IMR-90 (cell line): ENCODE data around the gene HSF2. TPM values are rescaled to one million over a fixed set of nuclear protein-coding genes. Genes with fewer than 3 reads are reported as not detected.

ENCODE experiments used
- ATAC-seq: fragments of 200-7000 bp; cut with Tn5 transposase; 2 replicates; pipeline ENCODE4 v1.9.1; 2020; ENCODE audit warnings: low read depth, mild to moderate bottlenecking, moderate library complexity
- BruUV-seq: library from RNA; stranded (reverse); fragments of 400-500 nt; replicated peaks from 2 replicates; lab custom pipeline; 2021; lab: Mats Ljungman, UMichigan
- CTCF ChIA-PET: fragments of 300-600 bp; formaldehyde crosslinking; extraction: SDS; loops from one replicate; lab custom pipeline; 2021; ENCODE audit warnings: antibody characterized with exemption; lab: Yijun Ruan, JAX
- POLR2A ChIA-PET: fragments of 300-600 bp; sonication (Branson Sonifier 250); formaldehyde crosslinking; loops from one replicate; lab custom pipeline; 2022; ENCODE audit warnings: antibody characterized with exemption; ENCODE audit not compliant: unreplicated experiment; lab: Charles Lee
- DNase-seq: peaks from one replicate; pipeline ENCODE4 v3.0.0; 2013
- H2AFZ ChIP-seq: replicated peaks from 2 replicates; pipeline ENCODE3; 2013; ENCODE audit warnings: low read length, mild to moderate bottlenecking; ENCODE audit not compliant: poor library complexity
- H2AK5ac ChIP-seq: 2 replicates; pipeline ENCODE4 v1.6.1; 2013; ENCODE audit warnings: low read depth, low read length, inconsistent platforms
- H2AK9ac ChIP-seq: replicated peaks from 2 replicates; pipeline ENCODE3; 2013; ENCODE audit warnings: mild to moderate bottlenecking, low read depth, low read length, moderate library complexity; ENCODE audit not compliant: poor library complexity
- H2BK120ac ChIP-seq: 2 replicates; pipeline ENCODE4 v1.6.1; 2013; ENCODE audit warnings: low read depth, low read length, inconsistent platforms
- H2BK15ac ChIP-seq: 3 replicates; pipeline ENCODE4 v1.6.1; 2013; ENCODE audit warnings: low read depth, low read length, inconsistent platforms
- H2BK20ac ChIP-seq: 2 replicates; pipeline ENCODE4 v1.6.1; 2013; ENCODE audit warnings: low read depth, mild to moderate bottlenecking, inconsistent platforms, low read length, moderate library complexity
- H2BK5ac ChIP-seq: 2 replicates; pipeline ENCODE4 v1.6.1; 2013; ENCODE audit warnings: mild to moderate bottlenecking, low read depth, low read length, inconsistent platforms; ENCODE audit not compliant: poor library complexity, severe bottlenecking
- H3K14ac ChIP-seq: replicated peaks from 2 replicates; pipeline ENCODE4 v1.6.1; 2013; ENCODE audit warnings: low read depth, low read length, inconsistent platforms
- H3K18ac ChIP-seq: 2 replicates; pipeline ENCODE4 v1.6.1; 2013; ENCODE audit warnings: low read depth, low read length, control low read depth
- H3K23ac ChIP-seq: 2 replicates; pipeline ENCODE4 v1.6.1; 2013; ENCODE audit warnings: low read depth, low read length, inconsistent platforms
- H3K27ac ChIP-seq: 2 replicates; pipeline ENCODE4 v1.5.1; 2013; ENCODE audit warnings: mild to moderate bottlenecking, control low read depth, low read length; ENCODE audit not compliant: insufficient read depth
- H3K27me3 ChIP-seq: 2 replicates; pipeline ENCODE4 v1.6.1; 2013; ENCODE audit warnings: low read length; ENCODE audit not compliant: control insufficient read depth, insufficient read depth
- H3K36me3 ChIP-seq: 2 replicates; pipeline ENCODE4 v1.6.1; 2013; ENCODE audit warnings: low read length, mixed read lengths; ENCODE audit not compliant: control insufficient read depth, insufficient read depth
- H3K4ac ChIP-seq: 2 replicates; pipeline ENCODE4 v1.6.1; 2013; ENCODE audit warnings: low read depth, low read length, inconsistent platforms
- H3K4me1 ChIP-seq: 2 replicates; pipeline ENCODE4 v1.6.1; 2013; ENCODE audit warnings: low read length, mixed read lengths; ENCODE audit not compliant: control insufficient read depth, insufficient read depth
- H3K4me2 ChIP-seq: 2 replicates; pipeline ENCODE4 v1.6.1; 2013; ENCODE audit warnings: low read depth, mild to moderate bottlenecking, control low read depth, low read length, moderate library complexity
- H3K4me3 ChIP-seq: 2 replicates; pipeline ENCODE4 v1.5.1; 2013; ENCODE audit warnings: low read depth, mild to moderate bottlenecking, control low read depth, low read length, moderate library complexity; ENCODE audit not compliant: insufficient read depth
- H3K56ac ChIP-seq: 2 replicates; pipeline ENCODE4 v1.6.1; 2013; ENCODE audit warnings: low read length, inconsistent platforms; ENCODE audit not compliant: insufficient read depth; ENCODE audit errors: extremely low read depth
- H3K79me1 ChIP-seq, 2 experiments: 2 replicates each; pipeline ENCODE4 v1.6.1; 2013; ENCODE audit warnings: low read length in 2 of 2, inconsistent platforms in 1 of 2, low read depth in 1 of 2
- H3K9ac ChIP-seq: 2 replicates; pipeline ENCODE4 v1.6.1; 2013; ENCODE audit warnings: low read depth, low read length, control low read depth
- H3K9me1 ChIP-seq: 2 replicates; pipeline ENCODE4 v1.6.1; 2013; ENCODE audit warnings: low read length, inconsistent platforms; ENCODE audit not compliant: insufficient read depth
- H3K9me3 ChIP-seq: 2 replicates; pipeline ENCODE4 v1.6.1; 2013; ENCODE audit warnings: low read length; ENCODE audit not compliant: control insufficient read depth, insufficient read depth
- H4K20me1 ChIP-seq: 2 replicates; pipeline ENCODE4 v1.6.1; 2013; ENCODE audit warnings: low read length, inconsistent platforms; ENCODE audit not compliant: insufficient read depth
- H4K5ac ChIP-seq: 2 replicates; pipeline ENCODE4 v1.6.1; 2013; ENCODE audit warnings: mild to moderate bottlenecking, low read depth, low read length, control low read depth
- H4K8ac ChIP-seq, 2 experiments: 2 replicates each; pipeline ENCODE4 v1.6.1; 2013; ENCODE audit warnings: low read depth in 2 of 2, low read length in 2 of 2, control low read depth in 1 of 2, inconsistent platforms in 1 of 2
- H4K91ac ChIP-seq: 2 replicates; pipeline ENCODE4 v1.6.1; 2013; ENCODE audit warnings: low read depth, low read length, inconsistent platforms; ENCODE audit not compliant: insufficient read depth
- BHLHE40 ChIP-seq: fragments of 150-350 bp; IDR thresholded peaks from 2 replicates; pipeline ENCODE4 v1.6.1; 2016; ENCODE audit warnings: mild to moderate bottlenecking, low read depth, low read length
- CEBPB ChIP-seq: IDR thresholded peaks from 2 replicates; pipeline ENCODE4 v1.6.1; 2012; ENCODE audit warnings: low read depth, low read length, improper control_type of control experiment
- CHD1 ChIP-seq: IDR thresholded peaks from 2 replicates; pipeline ENCODE4 v1.6.1; 2012; ENCODE audit warnings: low read depth, low read length, improper control_type of control experiment
- CTCF ChIP-seq: conservative IDR thresholded peaks from 2 replicates; pipeline ENCODE4 v1.5.1; 2012; ENCODE audit warnings: mild to moderate bottlenecking, low read depth, low read length, improper control_type of control experiment
- FOS ChIP-seq: fragments of 150-350 bp; IDR thresholded peaks from 2 replicates; pipeline ENCODE4 v1.6.1; 2016; ENCODE audit warnings: low read depth, low read length
- MAFK ChIP-seq: IDR thresholded peaks from 2 replicates; pipeline ENCODE4 v1.6.1; 2012; ENCODE audit warnings: low read depth, low read length, improper control_type of control experiment
- MAZ ChIP-seq: IDR thresholded peaks from 2 replicates; pipeline ENCODE4 v1.6.1; 2012; ENCODE audit warnings: low read depth, mild to moderate bottlenecking, low read length, improper control_type of control experiment, moderate library complexity, borderline replicate concordance
- MXI1 ChIP-seq: IDR thresholded peaks from 2 replicates; pipeline ENCODE4 v1.6.1; 2012; ENCODE audit warnings: low read depth, mild to moderate bottlenecking, low read length, moderate library complexity, borderline replicate concordance
- NFE2L2 ChIP-seq: fragments of 150-350 bp; IDR thresholded peaks from 2 replicates; pipeline ENCODE4 v1.6.1; 2016; ENCODE audit warnings: low read depth, mild to moderate bottlenecking, low read length
- POLR2A ChIP-seq: IDR thresholded peaks from 2 replicates; pipeline ENCODE4 v1.6.1; 2012; ENCODE audit warnings: mild to moderate bottlenecking, low read depth, low read length
- RAD21 ChIP-seq: IDR thresholded peaks from 2 replicates; pipeline ENCODE4 v1.6.1; 2012; ENCODE audit warnings: low read length, improper control_type of control experiment
- RCOR1 ChIP-seq: IDR thresholded peaks from 2 replicates; pipeline ENCODE4 v1.6.1; 2012; ENCODE audit warnings: mild to moderate bottlenecking, low read length, improper control_type of control experiment; ENCODE audit not compliant: insufficient replicate concordance
- RFX5 ChIP-seq: IDR thresholded peaks from 2 replicates; pipeline ENCODE4 v1.8.0; 2012; ENCODE audit warnings: low read depth, mild to moderate bottlenecking, low read length, moderate library complexity
- SMC3 ChIP-seq: fragments of 150-350 bp; IDR thresholded peaks from 2 replicates; pipeline ENCODE4 v1.6.1; 2016; ENCODE audit warnings: low read depth, mild to moderate bottlenecking, antibody characterized with exemption, low read length, moderate library complexity
- WGBS, 2 experiments: methylation state at CpG; one replicate each; pipeline versions ENCODE4 v1.1.5 to v1.1.7; 2013; ENCODE audit warnings: missing lambda C conversion rate in 2 of 2; ENCODE audit not compliant: insufficient read length in 1 of 2; ENCODE audit errors: extremely low coverage in 2 of 2; 5-methylcytosine and 5-hydroxymethylcytosine counted together
- dilution Hi-C: fragments of 300-500 bp; cut with HindIII; formaldehyde crosslinking; loops from one replicate; pipeline ENCODE4 v1.14.3; 2018; ENCODE audit warnings: low sequenced_read_pairs; ENCODE audit not compliant: unreplicated experiment
- in situ Hi-C: fragments of 300-500 bp; cut with MboI; formaldehyde crosslinking; loops from 3 replicates; pipeline ENCODE4 v1.14.3; 2019; ENCODE audit warnings: low sequenced_read_pairs, inconsistent platforms, mixed read lengths
- intact Hi-C: fragments of 100-400 bp; cut with micrococcal nuclease; formaldehyde crosslinking; loops from 2 replicates; pipeline ENCODE4 v1.10.0; 2022
- polyA plus RNA-seq, 3 experiments: library from polyadenylated mRNA; depleted of rRNA; stranded (reverse); fragments of >200 nt; gene quantifications; 2 replicates each; pipeline ENCODE4 v1.2.3, GENCODE V29; 2012; ENCODE audit warnings: low replicate concordance in 1 of 3
- total RNA-seq: library from RNA; depleted of rRNA; stranded (reverse); fragments of >200 nt; gene quantifications from 2 replicates; pipeline ENCODE4 v1.2.3, GENCODE V29; 2012
- TF ChIP-seq, protein P1 (sequence below): fragments of 150-350 bp; IDR thresholded peaks from 2 replicates; pipeline ENCODE4 v1.6.1; 2017; ENCODE audit warnings: mild to moderate bottlenecking, antibody characterized with exemption, low read length, low read depth
- TF ChIP-seq, protein P2 (sequence below): fragments of 150-350 bp; IDR thresholded peaks from 2 replicates; pipeline ENCODE4 v1.6.1; 2016; ENCODE audit warnings: low read depth, mild to moderate bottlenecking, low read length, moderate library complexity, borderline replicate concordance

The HSF2 gene
- total and polyA plus RNA-seq, 2 of the 4 experiments (the other 2 are of a cell fraction) = 17.6 to 28.9 TPM

DNA sequence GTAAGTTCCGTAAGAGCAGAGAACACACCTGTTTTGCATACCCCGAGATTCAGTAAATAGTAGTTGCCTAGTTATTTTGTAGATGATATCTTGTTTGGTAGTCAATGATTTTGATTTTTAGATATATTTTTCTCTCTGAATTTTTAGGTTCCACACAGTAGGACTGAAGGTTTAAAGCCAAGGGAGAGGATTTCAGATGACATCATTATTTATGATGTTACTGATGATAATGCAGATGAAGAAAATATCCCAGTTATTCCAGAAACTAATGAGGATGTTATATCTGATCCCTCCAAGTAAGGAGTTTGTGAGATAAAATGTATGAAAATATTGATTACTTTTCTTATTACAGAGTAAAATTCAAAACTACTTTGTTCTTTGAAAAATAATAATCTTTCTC, 22.6 kb downstream of the HSF2 start:
- H3K36me3 ChIP-seq = peaks cover 6% of the 10 kb centered on the region
- no peak overlapping the region for H2BK15ac ChIP-seq
- H2BK20ac ChIP-seq = no peak overlapping the region
- no peak overlapping the region for H2AFZ ChIP-seq
- no peaks in the 10 kb centered on the region for H3K9me1 ChIP-seq
- H3K14ac ChIP-seq = no peak overlapping the region
- no peaks in the 10 kb centered on the region for H3K9me3 ChIP-seq
- H2BK120ac ChIP-seq = no peak overlapping the region
- no peak overlapping the region for H3K56ac ChIP-seq
- no peak overlapping the region for H3K27ac ChIP-seq
- H3K4ac ChIP-seq = no peak overlapping the region
- no peak for ATAC-seq
- no CpG with 5 or more reads among the region's 2 CpGs for WGBS, 2 experiments
- in situ Hi-C loops (no loop called here), dilution Hi-C loops (no loop called here), intact Hi-C loops (no loop called here)
- H2BK5ac ChIP-seq = no peak overlapping the region
- H2AK5ac ChIP-seq = no peak overlapping the region
- H3K79me1 ChIP-seq = 0 out of 4 replicates have a peak, but pooled peaks cover 0 to 3% of the 10 kb centered on the region in 2 experiments
- H3K4me1 ChIP-seq = 0 out of 2 replicates have a peak, but pooled peaks cover 2% of the 10 kb centered on the region
- BruUV-seq = no TSS peak
- DNase-seq = no peak
- no peak overlapping the region for H2AK9ac ChIP-seq
- CTCF ChIA-PET = interaction anchor here (0.6 kb wide), 1 partner anchor 68 kb away, joined by 3 read pairs; no protein-coding TSS in a partner anchor
- POLR2A ChIA-PET = no interaction called here
- H4K20me1 ChIP-seq = no peaks in the 10 kb centered on the region
- no peak overlapping the region for H3K4me2 ChIP-seq
- no peak overlapping the region for H3K4me3 ChIP-seq
- H4K5ac ChIP-seq = no peak overlapping the region
- H4K91ac ChIP-seq = no peak overlapping the region
- no peak overlapping the region for H4K8ac ChIP-seq
- H3K18ac ChIP-seq = no peak overlapping the region
- no peaks in the 10 kb centered on the region for H3K27me3 ChIP-seq
- H3K23ac ChIP-seq = no peak overlapping the region
- no peak overlapping the region for H3K9ac ChIP-seq
- TF ChIP-seq RAD21 (no peak), SMC3 (no peak), BHLHE40 (no peak), CEBPB (no peak), MAZ (no peak), NFE2L2 (no peak), RFX5 (no peak), RCOR1 (no peak), FOS (no peak), MAFK (no peak), CTCF (no peak), POLR2A (no peak), CHD1 (no peak), MXI1 (no peak)
- TF ChIP-seq, protein P1, sequence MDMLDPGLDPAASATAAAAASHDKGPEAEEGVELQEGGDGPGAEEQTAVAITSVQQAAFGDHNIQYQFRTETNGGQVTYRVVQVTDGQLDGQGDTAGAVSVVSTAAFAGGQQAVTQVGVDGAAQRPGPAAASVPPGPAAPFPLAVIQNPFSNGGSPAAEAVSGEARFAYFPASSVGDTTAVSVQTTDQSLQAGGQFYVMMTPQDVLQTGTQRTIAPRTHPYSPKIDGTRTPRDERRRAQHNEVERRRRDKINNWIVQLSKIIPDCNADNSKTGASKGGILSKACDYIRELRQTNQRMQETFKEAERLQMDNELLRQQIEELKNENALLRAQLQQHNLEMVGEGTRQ = no peak
- TF ChIP-seq, protein P2, sequence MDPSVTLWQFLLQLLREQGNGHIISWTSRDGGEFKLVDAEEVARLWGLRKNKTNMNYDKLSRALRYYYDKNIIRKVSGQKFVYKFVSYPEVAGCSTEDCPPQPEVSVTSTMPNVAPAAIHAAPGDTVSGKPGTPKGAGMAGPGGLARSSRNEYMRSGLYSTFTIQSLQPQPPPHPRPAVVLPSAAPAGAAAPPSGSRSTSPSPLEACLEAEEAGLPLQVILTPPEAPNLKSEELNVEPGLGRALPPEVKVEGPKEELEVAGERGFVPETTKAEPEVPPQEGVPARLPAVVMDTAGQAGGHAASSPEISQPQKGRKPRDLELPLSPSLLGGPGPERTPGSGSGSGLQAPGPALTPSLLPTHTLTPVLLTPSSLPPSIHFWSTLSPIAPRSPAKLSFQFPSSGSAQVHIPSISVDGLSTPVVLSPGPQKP = no peak
